ENCODE data around the gene LAT. TPM values are rescaled to one million over a fixed set of nuclear protein-coding genes. Genes with fewer than 3 reads are reported as not detected.

The LAT gene
- total RNA-seq, 1 experiment from 2014 or later: 3.7 TPM

- no peak for TF ChIP-seq SIN3A (IDR thresholded peaks at IDR 0.05; ENCODE audit: borderline replicate concordance, insufficient read depth, low read depth, low read length)
- TF ChIP-seq REST (IDR thresholded peaks at IDR 0.05; ENCODE audit: insufficient read depth in 1 of 2, low read depth in 2 of 2, low read length in 1 of 2): no peak
- TF ChIP-seq POLR2AphosphoS5 (IDR thresholded peaks at IDR 0.05; ENCODE audit: low read depth, low read length): no peak
- no peak for TF ChIP-seq TCF7L2 (IDR thresholded peaks at IDR 0.05; ENCODE audit: low read depth, low read length)
- TF ChIP-seq, protein P1, sequence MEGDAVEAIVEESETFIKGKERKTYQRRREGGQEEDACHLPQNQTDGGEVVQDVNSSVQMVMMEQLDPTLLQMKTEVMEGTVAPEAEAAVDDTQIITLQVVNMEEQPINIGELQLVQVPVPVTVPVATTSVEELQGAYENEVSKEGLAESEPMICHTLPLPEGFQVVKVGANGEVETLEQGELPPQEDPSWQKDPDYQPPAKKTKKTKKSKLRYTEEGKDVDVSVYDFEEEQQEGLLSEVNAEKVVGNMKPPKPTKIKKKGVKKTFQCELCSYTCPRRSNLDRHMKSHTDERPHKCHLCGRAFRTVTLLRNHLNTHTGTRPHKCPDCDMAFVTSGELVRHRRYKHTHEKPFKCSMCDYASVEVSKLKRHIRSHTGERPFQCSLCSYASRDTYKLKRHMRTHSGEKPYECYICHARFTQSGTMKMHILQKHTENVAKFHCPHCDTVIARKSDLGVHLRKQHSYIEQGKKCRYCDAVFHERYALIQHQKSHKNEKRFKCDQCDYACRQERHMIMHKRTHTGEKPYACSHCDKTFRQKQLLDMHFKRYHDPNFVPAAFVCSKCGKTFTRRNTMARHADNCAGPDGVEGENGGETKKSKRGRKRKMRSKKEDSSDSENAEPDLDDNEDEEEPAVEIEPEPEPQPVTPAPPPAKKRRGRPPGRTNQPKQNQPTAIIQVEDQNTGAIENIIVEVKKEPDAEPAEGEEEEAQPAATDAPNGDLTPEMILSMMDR (IDR thresholded peaks at IDR 0.05): no peak
- Histone ChIP-seq H3K4me1 (ENCODE audit: control insufficient read depth, insufficient read depth, low read length) (no peaks in the 10 kb centered on the region), H3K36me3 (ENCODE audit: control insufficient read depth, insufficient read depth, low read length) (no peaks in the 10 kb centered on the region), H3K4me3 (ENCODE audit: low read depth in 2 of 2, low read length in 2 of 2) (no peak overlapping the region), H3K27me3 (ENCODE audit: control insufficient read depth, insufficient read depth, low read length) (no peaks in the 10 kb centered on the region), H3K9me3 (ENCODE audit: control insufficient read depth, insufficient read depth, low read depth, low read length) (no peaks in the 10 kb centered on the region), H3K27ac (ENCODE audit: low read length) (no peak overlapping the region)
- POLR2A ChIA-PET: no interaction called here
- intact Hi-C loops (cut with micrococcal nuclease; ENCODE audit: unreplicated experiment): no loop called here
- DNase-seq (ENCODE audit: low read depth, low spot score) (no peak), ATAC-seq (no peak)
- no TSS peak for BruUV-seq (replicated peaks)
- in situ Hi-C loops (cut with HindIII; ENCODE audit: low pct_unique_long_range_greater_than_20kb, low sequenced_read_pairs): no loop called here
- CTCF ChIA-PET: no interaction called here
Observed at GRCh38 chr16:29030086-29030840, 45.4 kb downstream of the LAT start.

Other genes with a start within 250 kb of the LAT start
- gene NPIPB9, start 233.3 kb upstream of the LAT start, total RNA-seq (2021; ENCODE audit: unreplicated experiment): 0.90 TPM
- gene ATXN2L, start 162.1 kb upstream of the LAT start, total RNA-seq (2021; ENCODE audit: unreplicated experiment): 270 TPM
- 231 TPM for gene TUFM, start 138.7 kb upstream of the LAT start, total RNA-seq (2021; ENCODE audit: unreplicated experiment)
- 66.2 TPM for gene SH2B1, start 121.2 kb upstream of the LAT start, total RNA-seq (2021; ENCODE audit: unreplicated experiment)
- gene ATP2A1, start 106.6 kb upstream of the LAT start, total RNA-seq (2021; ENCODE audit: unreplicated experiment): 2.9 TPM
- 24.8 TPM for gene RABEP2, start 59.8 kb upstream of the LAT start, total RNA-seq (2021; ENCODE audit: unreplicated experiment)
- gene CD19, start 53.1 kb upstream of the LAT start, total RNA-seq (2021; ENCODE audit: unreplicated experiment): not detected
- gene NFATC2IP, start 34.1 kb upstream of the LAT start, total RNA-seq (2021; ENCODE audit: unreplicated experiment): 47.3 TPM
- 79.1 TPM for gene SPNS1, start 10.3 kb upstream of the LAT start, total RNA-seq (2021; ENCODE audit: unreplicated experiment)